Uterus (tissue), 4 donors: ENCODE results near the gene TMPRSS4. TPM values are rescaled to one million over a fixed set of nuclear protein-coding genes. Genes with fewer than 3 reads are reported as not detected.

Experiments used
- DNase-seq, 2 donors: peaks; one replicate each; pipeline ENCODE4 v3.0.0-alpha.2; 2019 to 2020
- H3K27ac ChIP-seq, 2 donors: fragments of 200-600 bp; sonication (generic); 1 replicate in 1 of 2; 2 replicates in 1 of 2; pipeline ENCODE4 v1.5.1; 2016 to 2018
- H3K27me3 ChIP-seq, 2 donors: fragments of 200-600 bp; sonication (generic); one replicate each; pipeline ENCODE4 v1.5.1; 2018 to 2019; ENCODE audit warnings: control low read depth in 1 of 2
- H3K36me3 ChIP-seq, 2 donors: fragments of 200-600 bp; sonication (generic); one replicate each; pipeline ENCODE4 v1.5.1; 2019; ENCODE audit warnings: control low read depth in 1 of 2
- H3K4me1 ChIP-seq, 2 donors: fragments of 200-600 bp; sonication (generic); one replicate each; pipeline ENCODE4 v1.5.1; 2018 to 2019; ENCODE audit warnings: control low read depth in 1 of 2
- H3K4me3 ChIP-seq, 2 donors: fragments of 200-600 bp; sonication (generic); 1 replicate in 1 of 2; 2 replicates in 1 of 2; pipeline ENCODE4 v1.5.1; 2018 to 2019; ENCODE audit warnings: mild to moderate bottlenecking in 1 of 2
- H3K9me3 ChIP-seq, 2 donors: fragments of 200-600 bp; sonication (generic); one replicate each; pipeline ENCODE4 v1.5.1; 2019; ENCODE audit warnings: control low read depth in 1 of 2
- POLR2A ChIP-seq, 2 donors: fragments of 450-650 bp; IDR thresholded peaks; one replicate each; pipeline ENCODE4 v1.6.1; 2016; ENCODE audit warnings: antibody characterized with exemption in 2 of 2, mild to moderate bottlenecking in 1 of 2, moderate library complexity in 1 of 2
- intact Hi-C: fragments of 100-400 bp; cut with DNase I; formaldehyde crosslinking; loops from one replicate; pipeline ENCODE4 v1.15.1; 2023; ENCODE audit warnings: low total_unique reads
- total RNA-seq, 4 donors: library from RNA; depleted of rRNA in 3 of 4; stranded (reverse); fragments of >200 nt in 3 of 4; gene quantifications; one replicate each; pipeline versions ENCODE4 v1.1.0 to v1.2.4, GENCODE V29; 2014 to 2023
- TF ChIP-seq, protein P1 (sequence below), 4 experiments: fragments of 200-600 bp in 2 of 4; fragments of 450-650 bp in 2 of 4; sonication (generic) in 2 of 4; IDR thresholded peaks; one replicate each; pipeline ENCODE4 v1.5.1; 2016 to 2019; ENCODE audit warnings: antibody characterized with exemption in 4 of 4, mild to moderate bottlenecking in 2 of 4, moderate library complexity in 1 of 4
- donor health status: DM: yes; HTN: yes; CAD: no.

Gene TMPRSS4
- total RNA-seq, 4 donors from 2014 or later, result 0.88 to 5.5 TPM; not detected in 2

DNA sequence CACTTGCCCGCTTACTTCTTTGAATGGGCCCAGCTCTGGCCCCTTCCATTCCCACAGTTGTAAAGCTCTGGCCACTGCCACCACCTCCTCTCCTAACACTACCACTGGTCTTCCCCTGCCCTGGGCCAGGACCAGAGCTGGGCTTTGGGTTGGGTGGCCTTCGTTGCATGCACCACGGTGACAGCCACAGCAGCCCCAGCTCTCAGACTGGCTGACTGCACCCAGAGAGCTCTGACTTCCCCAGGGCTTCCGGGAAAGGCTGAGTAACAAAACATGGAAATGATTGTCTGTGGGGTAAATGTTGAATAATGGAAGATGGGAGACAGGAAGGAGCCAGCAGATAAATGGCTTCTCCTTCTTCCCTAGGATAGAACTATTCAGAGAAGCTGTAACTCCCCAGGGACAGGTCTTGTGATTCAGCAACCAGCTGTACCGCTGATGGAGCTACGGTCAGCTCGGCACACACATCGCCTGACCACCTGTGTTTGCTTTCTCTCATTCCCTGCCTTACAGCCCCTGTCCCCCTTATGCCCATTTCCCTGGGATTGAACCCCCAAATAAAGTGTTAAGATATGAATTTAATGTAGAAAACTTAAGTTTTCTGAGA lies 48.2 kb downstream of the TMPRSS4 start:
- no peak overlapping the region for H3K27ac ChIP-seq
- no peak overlapping the region for H3K4me3 ChIP-seq
- no peaks in the 10 kb centered on the region for H3K4me1 ChIP-seq
- no peak for DNase-seq
- H3K36me3 ChIP-seq, result no peaks in the 10 kb centered on the region
- intact Hi-C loops, result no loop called here
- no peak for TF ChIP-seq POLR2A (IDR thresholded peaks at IDR 0.05)
- TF ChIP-seq, protein P1, sequence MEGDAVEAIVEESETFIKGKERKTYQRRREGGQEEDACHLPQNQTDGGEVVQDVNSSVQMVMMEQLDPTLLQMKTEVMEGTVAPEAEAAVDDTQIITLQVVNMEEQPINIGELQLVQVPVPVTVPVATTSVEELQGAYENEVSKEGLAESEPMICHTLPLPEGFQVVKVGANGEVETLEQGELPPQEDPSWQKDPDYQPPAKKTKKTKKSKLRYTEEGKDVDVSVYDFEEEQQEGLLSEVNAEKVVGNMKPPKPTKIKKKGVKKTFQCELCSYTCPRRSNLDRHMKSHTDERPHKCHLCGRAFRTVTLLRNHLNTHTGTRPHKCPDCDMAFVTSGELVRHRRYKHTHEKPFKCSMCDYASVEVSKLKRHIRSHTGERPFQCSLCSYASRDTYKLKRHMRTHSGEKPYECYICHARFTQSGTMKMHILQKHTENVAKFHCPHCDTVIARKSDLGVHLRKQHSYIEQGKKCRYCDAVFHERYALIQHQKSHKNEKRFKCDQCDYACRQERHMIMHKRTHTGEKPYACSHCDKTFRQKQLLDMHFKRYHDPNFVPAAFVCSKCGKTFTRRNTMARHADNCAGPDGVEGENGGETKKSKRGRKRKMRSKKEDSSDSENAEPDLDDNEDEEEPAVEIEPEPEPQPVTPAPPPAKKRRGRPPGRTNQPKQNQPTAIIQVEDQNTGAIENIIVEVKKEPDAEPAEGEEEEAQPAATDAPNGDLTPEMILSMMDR (IDR thresholded peaks at IDR 0.05), result no peak
- H3K27me3 ChIP-seq, result no peaks in the 10 kb centered on the region
- no peaks in the 10 kb centered on the region for H3K9me3 ChIP-seq

DNA sequence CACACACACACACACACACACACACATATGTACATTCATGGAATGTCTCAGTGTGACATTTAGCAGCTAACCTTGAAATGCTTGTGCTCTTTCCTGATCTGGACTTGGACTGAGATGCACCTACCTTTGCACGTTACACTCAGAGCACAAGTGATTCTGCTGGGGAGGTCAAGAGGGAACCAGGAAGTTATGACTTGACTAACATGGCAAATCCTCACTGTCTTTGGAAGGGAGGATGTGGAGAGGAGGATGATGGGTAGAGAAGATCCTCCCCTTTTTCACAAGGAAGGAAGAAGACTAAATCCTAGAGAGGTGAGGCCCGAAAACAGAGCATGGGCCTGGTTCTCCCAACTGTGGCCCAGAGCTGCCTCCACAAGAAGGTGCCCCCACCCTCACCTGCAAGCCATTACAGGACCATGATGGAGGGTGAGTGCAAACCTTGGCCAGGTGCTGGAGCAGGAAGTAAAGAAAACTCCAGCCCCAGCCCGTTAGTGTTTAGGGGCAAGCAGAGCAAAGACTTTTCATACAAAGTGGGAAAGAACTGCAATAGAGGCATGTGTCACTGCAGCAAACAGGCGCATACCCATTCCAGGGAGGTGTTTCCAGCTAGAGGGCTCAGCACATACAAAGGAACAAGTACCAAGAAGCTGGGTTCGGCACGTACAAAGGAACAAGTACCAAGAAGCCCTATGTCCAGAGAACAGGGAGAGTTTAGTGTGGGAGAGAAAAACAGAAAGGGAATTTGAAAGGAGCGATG lies 49.4 kb downstream of the TMPRSS4 start:
- intact Hi-C loops, result no loop called here
- Histone ChIP-seq H3K27me3 (no peaks in the 10 kb centered on the region), H3K36me3 (no peaks in the 10 kb centered on the region), H3K9me3 (no peaks in the 10 kb centered on the region), H3K27ac (no peak overlapping the region), H3K4me3 (no peak overlapping the region), H3K4me1 (no peaks in the 10 kb centered on the region)
- DNase-seq, result no peak
- no peak for TF ChIP-seq POLR2A (IDR thresholded peaks at IDR 0.05)
- TF ChIP-seq, protein P1 (IDR thresholded peaks at IDR 0.05), result no peak

DNA sequence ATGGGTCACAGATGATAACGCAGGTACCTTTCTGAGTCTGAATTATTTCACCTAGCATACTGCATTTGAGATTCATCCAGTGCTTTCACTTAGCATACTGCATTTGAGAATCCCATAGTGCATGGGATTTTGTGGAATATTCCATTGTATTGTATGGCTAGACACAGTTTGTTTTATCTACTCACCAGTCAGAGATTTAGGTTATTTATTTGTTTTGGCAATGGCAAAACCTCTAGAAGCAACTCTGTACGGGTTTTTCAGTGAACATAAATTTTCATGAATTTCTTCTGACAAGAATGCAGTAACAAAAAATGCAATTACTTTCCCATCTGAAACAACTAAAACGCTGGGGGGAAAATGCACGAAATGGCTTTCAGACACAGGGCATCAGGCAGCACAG lies 51.4 kb downstream of the TMPRSS4 start:
- DNase-seq, result no peak
- no peak overlapping the region for H3K4me3 ChIP-seq
- H3K27ac ChIP-seq, result no peak overlapping the region
- no peaks in the 10 kb centered on the region for H3K36me3 ChIP-seq
- TF ChIP-seq, protein P1 (IDR thresholded peaks at IDR 0.05), result no peak
- TF ChIP-seq POLR2A (IDR thresholded peaks at IDR 0.05), result no peak
- no peaks in the 10 kb centered on the region for H3K4me1 ChIP-seq
- H3K27me3 ChIP-seq, result no peaks in the 10 kb centered on the region
- H3K9me3 ChIP-seq, result no peaks in the 10 kb centered on the region
- intact Hi-C loops, result no loop called here

DNA sequence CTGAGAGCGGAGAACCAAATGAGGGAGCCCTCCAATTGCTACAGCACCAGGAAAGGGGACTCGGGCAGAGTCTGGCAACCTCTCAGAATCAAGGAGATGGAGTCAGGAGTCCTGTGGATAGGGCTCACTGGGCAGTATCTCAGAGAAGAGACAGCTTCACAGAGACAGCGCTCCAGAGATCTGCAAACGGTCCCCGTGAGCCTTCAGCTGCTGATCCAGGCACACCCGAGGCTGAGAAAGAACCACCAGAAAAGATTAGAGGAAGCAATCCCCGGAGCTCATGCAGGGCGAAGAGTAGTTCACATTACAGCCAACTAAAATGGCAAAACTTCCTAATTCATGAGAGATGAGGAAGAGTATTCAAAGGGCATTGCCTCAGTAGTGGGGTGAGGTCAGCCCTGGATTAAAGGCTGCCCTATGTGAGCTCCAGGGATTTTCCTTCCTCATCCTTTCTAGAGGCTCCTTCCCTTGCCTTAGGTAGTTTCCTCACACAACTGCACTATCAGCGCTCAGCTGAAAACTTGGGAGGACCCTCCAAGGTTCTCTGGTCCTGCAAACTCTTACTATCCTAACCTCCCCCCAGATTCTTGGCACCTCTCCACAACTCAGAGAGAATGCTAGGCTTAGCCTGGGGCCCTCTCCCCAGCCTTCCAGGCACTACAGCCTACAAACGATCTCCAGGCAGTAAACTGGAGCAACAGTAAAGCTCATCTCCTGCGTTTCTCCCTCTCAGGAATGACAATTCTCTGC lies 52.0 kb downstream of the TMPRSS4 start:
- DNase-seq, result no peak
- H3K4me3 ChIP-seq, result no peak overlapping the region
- H3K36me3 ChIP-seq, result no peaks in the 10 kb centered on the region
- no peaks in the 10 kb centered on the region for H3K27me3 ChIP-seq
- intact Hi-C loops, result no loop called here
- TF ChIP-seq, protein P1 (IDR thresholded peaks at IDR 0.05), result no peak
- TF ChIP-seq POLR2A (IDR thresholded peaks at IDR 0.05), result no peak
- H3K4me1 ChIP-seq, result no peaks in the 10 kb centered on the region
- H3K9me3 ChIP-seq, result no peaks in the 10 kb centered on the region
- H3K27ac ChIP-seq, result no peak overlapping the region
